ENCODE data around the gene KCNJ15. TPM values are rescaled to one million over a fixed set of nuclear protein-coding genes. Genes with fewer than 3 reads are reported as not detected.

KCNJ15 gene
- total RNA-seq, 3 donors from 2014 or later (not counting 1 experiment from before 2014, with no cell fraction given) = 1.9 TPM; not detected in 2

DNA sequence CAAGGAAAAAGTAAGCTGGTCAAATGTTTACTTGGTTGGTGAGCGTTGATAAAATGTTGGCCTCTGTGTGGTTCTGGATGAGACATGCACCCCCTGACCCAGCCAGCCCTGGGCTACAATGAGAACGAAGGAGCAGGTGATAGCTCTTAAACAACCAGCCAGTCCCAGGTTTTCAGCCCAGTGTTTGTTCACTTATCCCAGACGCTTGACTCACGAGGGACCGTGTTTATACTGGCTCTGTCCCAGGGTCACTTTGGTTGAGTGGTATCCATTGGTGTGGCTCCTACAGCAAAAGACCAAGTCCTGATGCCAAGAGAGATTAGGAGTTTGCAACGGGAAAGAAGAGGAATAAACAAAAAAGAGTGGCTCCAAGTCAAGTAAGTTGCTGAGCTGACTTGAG is 86.9 kb downstream of the KCNJ15 start:
- intact Hi-C loops (cut with micrococcal nuclease) = no loop called here
- DNase-seq (no peak), ATAC-seq (no peak)
- Mint-ChIP-seq H3K4me3 (no peak overlapping the region), H3K9me3 (no peaks in the 10 kb centered on the region), H3K27ac (no peak overlapping the region), H3K27me3 (ENCODE audit: low read depth in 2 of 2) (peaks cover 7 to 8% of the 10 kb centered on the region in 2 donors), H3K36me3 (no peaks in the 10 kb centered on the region), H3K4me1 (no peaks in the 10 kb centered on the region)
- no peaks in the 10 kb centered on the region for H3K9me3 ChIP-seq (ENCODE audit: control insufficient read depth, insufficient read depth, low read length)
- no peaks in the 10 kb centered on the region for H3K4me1 ChIP-seq (ENCODE audit: control insufficient read depth, insufficient read depth, low read length)
- WGBS (ENCODE audit: insufficient coverage) = 92% methylated on average over 6 of the region's 6 CpGs
- H3K4me3 ChIP-seq (ENCODE audit: low read length) = no peak overlapping the region
- no peaks in the 10 kb centered on the region for H3K36me3 ChIP-seq (ENCODE audit: control insufficient read depth, insufficient read depth, low read length)
- TF ChIP-seq, protein P1, sequence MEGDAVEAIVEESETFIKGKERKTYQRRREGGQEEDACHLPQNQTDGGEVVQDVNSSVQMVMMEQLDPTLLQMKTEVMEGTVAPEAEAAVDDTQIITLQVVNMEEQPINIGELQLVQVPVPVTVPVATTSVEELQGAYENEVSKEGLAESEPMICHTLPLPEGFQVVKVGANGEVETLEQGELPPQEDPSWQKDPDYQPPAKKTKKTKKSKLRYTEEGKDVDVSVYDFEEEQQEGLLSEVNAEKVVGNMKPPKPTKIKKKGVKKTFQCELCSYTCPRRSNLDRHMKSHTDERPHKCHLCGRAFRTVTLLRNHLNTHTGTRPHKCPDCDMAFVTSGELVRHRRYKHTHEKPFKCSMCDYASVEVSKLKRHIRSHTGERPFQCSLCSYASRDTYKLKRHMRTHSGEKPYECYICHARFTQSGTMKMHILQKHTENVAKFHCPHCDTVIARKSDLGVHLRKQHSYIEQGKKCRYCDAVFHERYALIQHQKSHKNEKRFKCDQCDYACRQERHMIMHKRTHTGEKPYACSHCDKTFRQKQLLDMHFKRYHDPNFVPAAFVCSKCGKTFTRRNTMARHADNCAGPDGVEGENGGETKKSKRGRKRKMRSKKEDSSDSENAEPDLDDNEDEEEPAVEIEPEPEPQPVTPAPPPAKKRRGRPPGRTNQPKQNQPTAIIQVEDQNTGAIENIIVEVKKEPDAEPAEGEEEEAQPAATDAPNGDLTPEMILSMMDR (IDR thresholded peaks at IDR 0.05) = no peak
- no peak overlapping the region for H3K27ac ChIP-seq (ENCODE audit: low read length)
- no peaks in the 10 kb centered on the region for H3K27me3 ChIP-seq (ENCODE audit: control insufficient read depth, insufficient read depth, low read length)

DNA sequence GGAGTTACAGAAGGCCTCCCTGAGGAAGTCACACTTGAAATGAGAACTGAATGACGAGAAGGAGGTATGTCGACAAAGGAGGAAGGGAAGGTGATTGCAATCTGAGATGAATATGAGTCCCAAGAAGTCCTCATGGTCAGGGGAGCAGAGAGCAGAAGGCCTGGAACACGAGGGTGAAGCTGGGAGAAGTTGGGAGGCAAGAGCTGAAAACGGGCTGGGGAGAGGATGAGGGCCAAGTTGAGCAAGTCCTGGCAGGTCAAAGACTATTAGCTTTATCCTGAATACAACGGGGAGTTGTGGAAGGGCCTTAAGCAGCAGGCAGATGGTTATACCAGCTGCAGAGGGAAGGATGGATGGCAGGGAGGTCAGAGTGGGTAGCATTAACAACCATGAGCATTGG is 89.5 kb downstream of the KCNJ15 start:
- TF ChIP-seq, protein P1 (IDR thresholded peaks at IDR 0.05) = no peak
- Mint-ChIP-seq H3K9me3 (no peaks in the 10 kb centered on the region), H3K36me3 (no peaks in the 10 kb centered on the region), H3K27me3 (ENCODE audit: low read depth in 2 of 2) (peaks cover 8 to 12% of the 10 kb centered on the region in 2 donors), H3K4me1 (no peaks in the 10 kb centered on the region), H3K27ac (no peak overlapping the region), H3K4me3 (no peak overlapping the region)
- no peaks in the 10 kb centered on the region for H3K36me3 ChIP-seq (ENCODE audit: control insufficient read depth, insufficient read depth, low read length)
- no peaks in the 10 kb centered on the region for H3K27me3 ChIP-seq (ENCODE audit: control insufficient read depth, insufficient read depth, low read length)
- H3K4me3 ChIP-seq (ENCODE audit: low read length) = no peak overlapping the region
- no peak overlapping the region for H3K27ac ChIP-seq (ENCODE audit: low read length)
- WGBS (ENCODE audit: insufficient coverage) = 81% methylated on average over 5 of the region's 5 CpGs
- ATAC-seq (no peak), DNase-seq (no peak)
- no peaks in the 10 kb centered on the region for H3K9me3 ChIP-seq (ENCODE audit: control insufficient read depth, insufficient read depth, low read length)
- intact Hi-C loops (cut with micrococcal nuclease) = no loop called here
- H3K4me1 ChIP-seq (ENCODE audit: control insufficient read depth, insufficient read depth, low read length) = peaks cover under 1% of the 10 kb centered on the region

DNA sequence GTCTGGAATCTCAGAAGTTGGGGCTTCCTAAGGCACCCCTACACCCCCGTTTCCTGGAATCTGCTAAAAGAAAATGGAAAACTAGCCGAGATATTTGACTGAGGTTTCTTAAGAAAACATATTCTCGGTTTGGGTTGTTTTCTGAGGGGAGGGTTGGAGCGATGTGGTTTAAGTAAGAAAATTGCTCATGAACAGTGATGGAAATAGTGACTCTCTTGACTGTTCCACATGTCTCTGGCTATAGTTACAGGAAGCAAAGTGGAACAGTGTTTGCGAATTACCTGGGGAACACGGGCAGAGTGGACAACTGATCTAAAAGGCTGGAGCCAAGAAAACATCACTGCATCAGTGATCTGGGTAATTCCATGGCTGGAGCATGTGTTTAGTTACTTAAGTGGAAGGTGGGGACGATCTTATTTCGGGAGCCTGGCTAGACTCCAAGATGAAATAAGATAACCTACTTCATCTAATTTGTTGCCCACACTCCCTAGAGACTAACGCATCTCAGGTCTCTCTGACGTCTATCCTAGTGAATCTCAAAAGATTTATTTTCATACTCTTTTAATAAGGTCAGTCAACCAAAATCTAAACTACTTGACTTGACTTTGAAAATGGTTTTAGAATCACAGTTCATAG is 92.4 kb downstream of the KCNJ15 start:
- no peaks in the 10 kb centered on the region for H3K9me3 ChIP-seq (ENCODE audit: control insufficient read depth, insufficient read depth, low read length)
- no peaks in the 10 kb centered on the region for H3K4me1 Mint-ChIP-seq
- H3K4me3 ChIP-seq (ENCODE audit: low read length) = no peak overlapping the region
- H3K36me3 ChIP-seq (ENCODE audit: control insufficient read depth, insufficient read depth, low read length) = no peaks in the 10 kb centered on the region
- no peak for DNase-seq
- H3K4me1 ChIP-seq (ENCODE audit: control insufficient read depth, insufficient read depth, low read length) = peaks cover 3% of the 10 kb centered on the region
- H3K4me3 Mint-ChIP-seq = no peak overlapping the region
- H3K9me3 Mint-ChIP-seq = no peaks in the 10 kb centered on the region
- TF ChIP-seq, protein P1 (IDR thresholded peaks at IDR 0.05) = no peak
- H3K36me3 Mint-ChIP-seq = no peaks in the 10 kb centered on the region
- intact Hi-C loops (cut with micrococcal nuclease) = no loop called here
- H3K27ac ChIP-seq (ENCODE audit: low read length) = no peak overlapping the region
- H3K27me3 Mint-ChIP-seq (ENCODE audit: low read depth in 2 of 2) = peaks cover 8 to 15% of the 10 kb centered on the region in 2 donors
- H3K27me3 ChIP-seq (ENCODE audit: control insufficient read depth, insufficient read depth, low read length) = no peaks in the 10 kb centered on the region
- no peak for ATAC-seq
- H3K27ac Mint-ChIP-seq = no peak overlapping the region
- 82% methylated on average over 10 of the region's 10 CpGs for WGBS (ENCODE audit: insufficient coverage)

DNA sequence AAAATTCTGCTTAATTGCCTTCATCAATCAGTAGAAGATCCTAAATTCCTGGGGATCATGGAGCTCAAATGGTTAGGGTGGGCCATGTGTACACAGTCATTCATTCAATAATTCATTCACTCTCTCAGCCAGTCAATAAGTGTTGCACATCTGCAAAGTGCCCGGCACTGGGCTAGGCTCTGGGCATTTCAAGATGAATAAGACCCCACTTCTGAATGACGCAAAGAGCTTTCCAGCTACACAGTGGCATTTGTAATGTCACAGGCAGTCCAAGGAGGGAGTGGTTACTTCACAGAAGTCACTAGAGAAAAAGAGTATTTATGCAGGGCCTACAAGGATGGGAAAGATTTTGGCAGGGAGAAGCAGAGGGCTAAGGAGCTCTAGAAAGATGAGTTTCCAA is 93.2 kb downstream of the KCNJ15 start:
- no peaks in the 10 kb centered on the region for H3K9me3 Mint-ChIP-seq
- intact Hi-C loops (cut with micrococcal nuclease) = loop anchor here (10.0 kb wide), 1 partner anchor 675 kb away; no protein-coding TSS in a partner anchor
- Histone ChIP-seq H3K27ac (ENCODE audit: low read length) (no peak overlapping the region), H3K4me3 (ENCODE audit: low read length) (no peak overlapping the region), H3K9me3 (ENCODE audit: control insufficient read depth, insufficient read depth, low read length) (no peaks in the 10 kb centered on the region), H3K36me3 (ENCODE audit: control insufficient read depth, insufficient read depth, low read length) (no peaks in the 10 kb centered on the region), H3K4me1 (ENCODE audit: control insufficient read depth, insufficient read depth, low read length) (peaks cover 3% of the 10 kb centered on the region), H3K27me3 (ENCODE audit: control insufficient read depth, insufficient read depth, low read length) (no peaks in the 10 kb centered on the region)
- TF ChIP-seq, protein P1 (IDR thresholded peaks at IDR 0.05) = no peak
- H3K4me3 Mint-ChIP-seq = no peak overlapping the region
- WGBS (ENCODE audit: insufficient coverage) = 96% methylated on average over 2 of the region's 2 CpGs
- no peaks in the 10 kb centered on the region for H3K36me3 Mint-ChIP-seq
- ATAC-seq (no peak), DNase-seq (no peak)
- H3K27ac Mint-ChIP-seq = no peak overlapping the region
- peaks cover 14 to 22% of the 10 kb centered on the region in 2 donors for H3K27me3 Mint-ChIP-seq (ENCODE audit: low read depth in 2 of 2)
- H3K4me1 Mint-ChIP-seq = no peaks in the 10 kb centered on the region
